Effector memory CD4-positive, alpha-beta T cell (primary cell): ENCODE measurements around the gene CNIH2.

Experiments used
- DNase-seq, 3 donors: peaks; one replicate each; pipeline ENCODE4 v3.0.0-alpha.2; 2020
- H3K27ac ChIP-seq: 2 replicates; pipeline ENCODE4 v1.7.0; 2013; ENCODE audit warnings: mild to moderate bottlenecking, low read length, moderate library complexity; ENCODE audit not compliant: insufficient read depth, poor library complexity, severe bottlenecking
- H3K27me3 ChIP-seq: replicated peaks from 2 replicates; pipeline ENCODE4 v1.7.0; 2013; ENCODE audit warnings: mild to moderate bottlenecking, low read length; ENCODE audit not compliant: insufficient read depth, control insufficient read depth, poor library complexity, severe bottlenecking
- H3K36me3 ChIP-seq: 2 replicates; pipeline ENCODE4 v1.7.0; 2013; ENCODE audit warnings: mild to moderate bottlenecking, low read length, moderate library complexity; ENCODE audit not compliant: control insufficient read depth, insufficient read depth
- H3K4me1 ChIP-seq: 2 replicates; pipeline ENCODE4 v1.7.0; 2013; ENCODE audit warnings: low read length, mild to moderate bottlenecking; ENCODE audit not compliant: control insufficient read depth, insufficient read depth, poor library complexity, severe bottlenecking
- H3K4me3 ChIP-seq: 2 replicates; pipeline ENCODE4 v1.7.0; 2013; ENCODE audit warnings: low read length, low read depth, mild to moderate bottlenecking; ENCODE audit not compliant: insufficient read depth, poor library complexity, severe bottlenecking
- H3K9me3 ChIP-seq: 2 replicates; pipeline ENCODE4 v1.7.0; 2013; ENCODE audit warnings: mild to moderate bottlenecking, low read length, moderate library complexity; ENCODE audit not compliant: control insufficient read depth

CNIH2 gene

GRCh38 chr11:66289548-66290329 is 11.8 kb downstream of the CNIH2 start:
- no peaks in the 10 kb centered on the region for H3K9me3 ChIP-seq
- peaks cover 25% of the 10 kb centered on the region for H3K4me1 ChIP-seq
- peaks cover 10% of the 10 kb centered on the region for H3K27me3 ChIP-seq
- peak overlapping the region; percentile 72 for H3K4me3 ChIP-seq
- peak overlapping the region; percentile 81 for H3K27ac ChIP-seq
- H3K36me3 ChIP-seq, result no peaks in the 10 kb centered on the region
- peak in 1 of 3 donors; percentile 56 for DNase-seq

- Histone ChIP-seq H3K9me3 (no peaks in the 10 kb centered on the region), H3K27me3 (peaks cover 10% of the 10 kb centered on the region), H3K4me3 (no peak overlapping the region), H3K27ac (no peak overlapping the region), H3K4me1 (peaks cover 25% of the 10 kb centered on the region), H3K36me3 (no peaks in the 10 kb centered on the region)
- no peak for DNase-seq
Observed at GRCh38 chr11:66290330-66290621, 12.3 kb downstream of the CNIH2 start.

- H3K27ac ChIP-seq, result no peak overlapping the region
- H3K9me3 ChIP-seq, result no peaks in the 10 kb centered on the region
- DNase-seq, result no peak
- peaks cover 25% of the 10 kb centered on the region for H3K4me1 ChIP-seq
- H3K36me3 ChIP-seq, result no peaks in the 10 kb centered on the region
- H3K4me3 ChIP-seq, result no peak overlapping the region
- peaks cover 10% of the 10 kb centered on the region for H3K27me3 ChIP-seq
Observed at GRCh38 chr11:66291303-66291705, 13.3 kb downstream of the CNIH2 start.

GRCh38 chr11:66291706-66292542 is 13.9 kb downstream of the CNIH2 start, which contains the start of gene TMEM151A:
Gene TMEM151A, plus strand, starts transcription at chr11:66291894. Its CDS starts 120 bp downstream, at chr11:66292014.
- no peak for DNase-seq
- H3K36me3 ChIP-seq, result no peaks in the 10 kb centered on the region
- no peak within 1 kb of the TSS for H3K27ac ChIP-seq
- peak within 1 kb of the TSS; percentile 60 for H3K4me3 ChIP-seq
- H3K9me3 ChIP-seq, result no peaks in the 10 kb centered on the region
- peaks cover 25% of the 10 kb centered on the region for H3K4me1 ChIP-seq
- peaks cover 10% of the 10 kb centered on the region for H3K27me3 ChIP-seq

GRCh38 chr11:66292543-66293332 is 14.8 kb downstream of the CNIH2 start:
- Histone ChIP-seq H3K36me3 (no peaks in the 10 kb centered on the region), H3K27ac (no peak overlapping the region), H3K4me1 (peaks cover 25% of the 10 kb centered on the region), H3K4me3 (no peak overlapping the region), H3K9me3 (no peaks in the 10 kb centered on the region), H3K27me3 (peaks cover 10% of the 10 kb centered on the region)
- DNase-seq, result no peak

GRCh38 chr11:66293352-66293751 is 15.4 kb downstream of the CNIH2 start:
- peaks cover 18% of the 10 kb centered on the region for H3K4me1 ChIP-seq
- no peaks in the 10 kb centered on the region for H3K9me3 ChIP-seq
- no peak for DNase-seq
- no peaks in the 10 kb centered on the region for H3K36me3 ChIP-seq
- H3K4me3 ChIP-seq, result no peak overlapping the region
- no peak overlapping the region for H3K27ac ChIP-seq
- peaks cover 10% of the 10 kb centered on the region for H3K27me3 ChIP-seq

GRCh38 chr11:66293777-66294625 is 16.0 kb downstream of the CNIH2 start:
- H3K27me3 ChIP-seq, result peaks cover 10% of the 10 kb centered on the region
- no peaks in the 10 kb centered on the region for H3K9me3 ChIP-seq
- no peak overlapping the region for H3K27ac ChIP-seq
- no peak overlapping the region for H3K4me3 ChIP-seq
- peaks cover 17% of the 10 kb centered on the region for H3K4me1 ChIP-seq
- no peak for DNase-seq
- no peaks in the 10 kb centered on the region for H3K36me3 ChIP-seq

GRCh38 chr11:66294626-66295620 is 16.9 kb downstream of the CNIH2 start:
- Histone ChIP-seq H3K27me3 (peaks cover 10% of the 10 kb centered on the region), H3K4me1 (peaks cover 10% of the 10 kb centered on the region), H3K36me3 (no peaks in the 10 kb centered on the region), H3K4me3 (no peak overlapping the region), H3K27ac (no peak overlapping the region), H3K9me3 (no peaks in the 10 kb centered on the region)
- DNase-seq, result no peak
